HL-60 (cell line): ENCODE measurements around the gene HS3ST5.

ENCODE experiments used
- GABPA ChIP-seq: IDR thresholded peaks from 2 replicates; pipeline ENCODE4 v1.6.1; 2012; ENCODE audit warnings: low read depth
- POLR2AphosphoS5 ChIP-seq: IDR thresholded peaks from 2 replicates; pipeline ENCODE4 v1.6.1; 2012; ENCODE audit warnings: low read depth
- TF ChIP-seq, protein P1 (sequence below): IDR thresholded peaks from one replicate; pipeline ENCODE4 v1.5.1; 2011; ENCODE audit warnings: low read length, control low read depth, inconsistent platforms; ENCODE audit not compliant: insufficient read depth
- TF ChIP-seq, protein P2 (sequence below): IDR thresholded peaks from 2 replicates; pipeline ENCODE4 v1.6.1; 2012; ENCODE audit warnings: low read depth; ENCODE audit not compliant: insufficient replicate concordance

DNA sequence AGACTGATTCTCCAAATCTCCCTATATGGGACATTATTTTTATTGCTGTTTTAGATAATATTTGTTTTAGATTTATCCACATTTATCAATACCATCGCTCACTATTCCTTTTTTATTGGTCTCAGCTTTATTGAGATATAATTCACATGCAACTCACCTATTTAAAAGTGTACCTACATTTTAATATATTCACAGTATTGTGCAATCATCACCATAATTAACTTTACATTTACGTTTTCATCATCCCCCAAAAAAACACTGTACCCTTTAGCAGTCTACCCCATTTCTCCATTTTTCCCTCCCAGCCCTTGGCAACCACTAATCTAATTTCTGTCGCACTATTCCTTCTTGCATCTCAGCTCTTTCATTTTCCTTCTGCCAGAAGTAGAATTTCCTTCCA is 261.1 kb downstream of the HS3ST5 start:
- TF ChIP-seq, protein P1, sequence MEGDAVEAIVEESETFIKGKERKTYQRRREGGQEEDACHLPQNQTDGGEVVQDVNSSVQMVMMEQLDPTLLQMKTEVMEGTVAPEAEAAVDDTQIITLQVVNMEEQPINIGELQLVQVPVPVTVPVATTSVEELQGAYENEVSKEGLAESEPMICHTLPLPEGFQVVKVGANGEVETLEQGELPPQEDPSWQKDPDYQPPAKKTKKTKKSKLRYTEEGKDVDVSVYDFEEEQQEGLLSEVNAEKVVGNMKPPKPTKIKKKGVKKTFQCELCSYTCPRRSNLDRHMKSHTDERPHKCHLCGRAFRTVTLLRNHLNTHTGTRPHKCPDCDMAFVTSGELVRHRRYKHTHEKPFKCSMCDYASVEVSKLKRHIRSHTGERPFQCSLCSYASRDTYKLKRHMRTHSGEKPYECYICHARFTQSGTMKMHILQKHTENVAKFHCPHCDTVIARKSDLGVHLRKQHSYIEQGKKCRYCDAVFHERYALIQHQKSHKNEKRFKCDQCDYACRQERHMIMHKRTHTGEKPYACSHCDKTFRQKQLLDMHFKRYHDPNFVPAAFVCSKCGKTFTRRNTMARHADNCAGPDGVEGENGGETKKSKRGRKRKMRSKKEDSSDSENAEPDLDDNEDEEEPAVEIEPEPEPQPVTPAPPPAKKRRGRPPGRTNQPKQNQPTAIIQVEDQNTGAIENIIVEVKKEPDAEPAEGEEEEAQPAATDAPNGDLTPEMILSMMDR, result no peak
- TF ChIP-seq, protein P2, sequence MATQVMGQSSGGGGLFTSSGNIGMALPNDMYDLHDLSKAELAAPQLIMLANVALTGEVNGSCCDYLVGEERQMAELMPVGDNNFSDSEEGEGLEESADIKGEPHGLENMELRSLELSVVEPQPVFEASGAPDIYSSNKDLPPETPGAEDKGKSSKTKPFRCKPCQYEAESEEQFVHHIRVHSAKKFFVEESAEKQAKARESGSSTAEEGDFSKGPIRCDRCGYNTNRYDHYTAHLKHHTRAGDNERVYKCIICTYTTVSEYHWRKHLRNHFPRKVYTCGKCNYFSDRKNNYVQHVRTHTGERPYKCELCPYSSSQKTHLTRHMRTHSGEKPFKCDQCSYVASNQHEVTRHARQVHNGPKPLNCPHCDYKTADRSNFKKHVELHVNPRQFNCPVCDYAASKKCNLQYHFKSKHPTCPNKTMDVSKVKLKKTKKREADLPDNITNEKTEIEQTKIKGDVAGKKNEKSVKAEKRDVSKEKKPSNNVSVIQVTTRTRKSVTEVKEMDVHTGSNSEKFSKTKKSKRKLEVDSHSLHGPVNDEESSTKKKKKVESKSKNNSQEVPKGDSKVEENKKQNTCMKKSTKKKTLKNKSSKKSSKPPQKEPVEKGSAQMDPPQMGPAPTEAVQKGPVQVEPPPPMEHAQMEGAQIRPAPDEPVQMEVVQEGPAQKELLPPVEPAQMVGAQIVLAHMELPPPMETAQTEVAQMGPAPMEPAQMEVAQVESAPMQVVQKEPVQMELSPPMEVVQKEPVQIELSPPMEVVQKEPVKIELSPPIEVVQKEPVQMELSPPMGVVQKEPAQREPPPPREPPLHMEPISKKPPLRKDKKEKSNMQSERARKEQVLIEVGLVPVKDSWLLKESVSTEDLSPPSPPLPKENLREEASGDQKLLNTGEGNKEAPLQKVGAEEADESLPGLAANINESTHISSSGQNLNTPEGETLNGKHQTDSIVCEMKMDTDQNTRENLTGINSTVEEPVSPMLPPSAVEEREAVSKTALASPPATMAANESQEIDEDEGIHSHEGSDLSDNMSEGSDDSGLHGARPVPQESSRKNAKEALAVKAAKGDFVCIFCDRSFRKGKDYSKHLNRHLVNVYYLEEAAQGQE, result no peak
- TF ChIP-seq POLR2AphosphoS5 (no peak), GABPA (no peak)
